ENCODE results near the gene SMARCA4. TPM values are rescaled to one million over a fixed set of nuclear protein-coding genes. Genes with fewer than 3 reads are reported as not detected.
A peak's percentile ranks its signal among the peaks of the same experiment; 100 is the strongest.
"Not testable (repeated sequence)": the region's sequence is repeated elsewhere in the genome, so short reads cannot be mapped to it uniquely, and the experiment has no call there.

Gene SMARCA4
- total and polyA plus RNA-seq, 4 experiments from 2014 or later, result 2.1 to 118 (median 68.1) TPM

DNA sequence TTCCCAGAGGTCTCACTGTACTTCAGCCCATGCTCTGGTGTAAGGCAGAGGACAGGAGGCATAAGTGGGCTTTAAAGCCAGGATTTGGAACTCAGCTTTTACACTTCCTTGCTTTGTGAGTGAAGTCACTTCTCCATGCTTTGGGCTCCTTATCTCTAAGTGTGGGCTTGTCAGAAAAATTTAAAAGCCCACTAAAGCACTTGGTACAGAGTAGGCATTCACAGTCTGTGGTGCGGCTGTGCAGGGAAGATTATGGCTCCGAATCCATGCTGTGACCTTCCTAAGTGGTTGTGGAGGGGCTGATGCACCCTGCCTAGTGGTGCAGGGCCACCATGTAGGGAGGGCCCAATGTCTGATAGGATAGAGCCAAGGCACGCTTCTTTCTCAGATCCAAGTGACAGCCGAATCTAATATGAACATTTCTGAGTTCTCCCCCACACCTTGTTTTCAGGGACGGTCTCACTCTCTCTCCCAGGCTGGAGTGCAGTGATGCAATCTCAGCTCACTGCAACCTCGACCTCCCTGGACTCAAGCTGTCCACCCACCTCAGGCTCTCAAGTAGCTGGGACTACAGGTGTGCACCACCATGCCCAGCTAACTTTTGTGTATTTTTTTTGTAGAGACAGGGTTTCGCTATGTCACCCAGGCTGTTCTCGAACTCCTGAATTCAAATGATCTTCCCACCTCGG lies 25.3 kb upstream of the SMARCA4 start:
- DNase-seq, result no peak
- intact Hi-C loops (cut with micrococcal nuclease), result loop anchor here (2.0 to 10.0 kb wide), 2 partner anchors 99 to 267 kb away; no protein-coding TSS in a partner anchor
- CTCF ChIA-PET (ENCODE audit: partially characterized antibody), result interaction anchor here (1.0 to 2.0 kb wide), 9 partner anchors 10 to 194 kb away, joined by 3 to 7 read pairs (median 5); no protein-coding TSS in a partner anchor
- H3K4me3 ChIP-seq (ENCODE audit: low read length in 2 of 2), result no peak overlapping the region
- H3K27me3 Mint-ChIP-seq, result no peaks in the 10 kb centered on the region
- no peak overlapping the region for H3K27ac ChIP-seq (ENCODE audit: low read depth, low read length)
- H3K27ac Mint-ChIP-seq, result peak overlapping the region in 2 of 7 donors; percentile 37 to 38
- no peak overlapping the region for H3K4me3 Mint-ChIP-seq
- H3K36me3 ChIP-seq (ENCODE audit: insufficient read depth, low read length), result no peaks in the 10 kb centered on the region
- no peaks in the 10 kb centered on the region for H3K9me3 ChIP-seq (ENCODE audit: control insufficient read depth in 1 of 2, low read length in 2 of 2)
- H3K4me1 ChIP-seq (ENCODE audit: insufficient read depth, low read length), result peaks cover 14% of the 10 kb centered on the region
- POLR2A ChIA-PET (ENCODE audit: partially characterized antibody), result interaction anchor here (1.4 to 2.0 kb wide), 2 partner anchors 8 to 25 kb away, joined by 3 to 8 read pairs; partner anchors contain the start of gene SMARCA4
- no peaks in the 10 kb centered on the region for H3K9me3 Mint-ChIP-seq
- no peaks in the 10 kb centered on the region for H3K27me3 ChIP-seq (ENCODE audit: insufficient read depth, low read length)
- H3K4me1 Mint-ChIP-seq, result peaks cover 7 to 10% (median 8%) of the 10 kb centered on the region in 4 donors
- H3K36me3 Mint-ChIP-seq, result peaks cover 0 to 8% of the 10 kb centered on the region in 2 donors

DNA sequence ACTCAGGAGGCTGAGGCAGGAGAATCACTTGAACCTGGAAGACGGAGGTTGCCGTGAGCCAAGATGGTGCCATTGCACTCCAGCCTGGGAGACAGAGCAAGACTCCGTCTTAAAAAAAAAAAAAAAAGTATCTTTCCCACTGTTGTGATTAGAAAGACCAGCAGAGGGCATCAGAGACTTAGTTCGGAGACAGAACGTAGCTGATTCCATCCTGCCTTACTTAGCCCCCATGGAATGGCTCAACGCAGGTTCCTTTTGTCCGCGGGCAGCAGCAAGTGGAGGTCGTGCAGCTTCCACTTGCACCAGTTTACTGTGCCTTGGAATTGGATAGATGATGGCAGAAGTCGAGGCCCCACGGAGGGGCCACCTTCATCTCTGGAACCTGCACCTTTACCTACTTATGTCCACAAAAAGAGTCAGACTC lies 24.2 kb upstream of the SMARCA4 start:
- Mint-ChIP-seq H3K4me3 (peak overlapping the region in 1 of 8 donors; percentile 36), H3K36me3 (peaks cover 0 to 5% of the 10 kb centered on the region in 2 donors), H3K27ac (peak overlapping the region in 3 of 7 donors; percentile 48 to 82 (median 60)), H3K9me3 (no peaks in the 10 kb centered on the region), H3K4me1 (peaks cover 5 to 10% (median 8%) of the 10 kb centered on the region in 4 donors), H3K27me3 (no peaks in the 10 kb centered on the region)
- Histone ChIP-seq H3K27me3 (ENCODE audit: insufficient read depth, low read length) (no peaks in the 10 kb centered on the region), H3K4me1 (ENCODE audit: insufficient read depth, low read length) (peaks cover 10% of the 10 kb centered on the region), H3K36me3 (ENCODE audit: insufficient read depth, low read length) (no peaks in the 10 kb centered on the region), H3K9me3 (ENCODE audit: control insufficient read depth in 1 of 2, low read length in 2 of 2) (no peaks in the 10 kb centered on the region), H3K27ac (ENCODE audit: low read depth, low read length) (no peak overlapping the region), H3K4me3 (ENCODE audit: low read length in 2 of 2) (no peak overlapping the region)
- intact Hi-C loops (cut with micrococcal nuclease), result loop anchor here (2.0 to 10.0 kb wide), 2 partner anchors 98 to 266 kb away; no protein-coding TSS in a partner anchor
- POLR2A ChIA-PET (ENCODE audit: partially characterized antibody), result interaction anchor here (0.6 to 2.0 kb wide), 5 partner anchors 9 to 102 kb away, joined by 3 to 8 read pairs (median 3); partner anchors contain the start of gene SMARCA4
- DNase-seq, result peak in 4 of 5 donors; percentile 53 to 63 (median 59)
- CTCF ChIA-PET (ENCODE audit: partially characterized antibody), result interaction anchor here (0.6 to 2.0 kb wide), 13 partner anchors 8 to 679 kb away, joined by 3 to 7 read pairs (median 4); no protein-coding TSS in a partner anchor

DNA sequence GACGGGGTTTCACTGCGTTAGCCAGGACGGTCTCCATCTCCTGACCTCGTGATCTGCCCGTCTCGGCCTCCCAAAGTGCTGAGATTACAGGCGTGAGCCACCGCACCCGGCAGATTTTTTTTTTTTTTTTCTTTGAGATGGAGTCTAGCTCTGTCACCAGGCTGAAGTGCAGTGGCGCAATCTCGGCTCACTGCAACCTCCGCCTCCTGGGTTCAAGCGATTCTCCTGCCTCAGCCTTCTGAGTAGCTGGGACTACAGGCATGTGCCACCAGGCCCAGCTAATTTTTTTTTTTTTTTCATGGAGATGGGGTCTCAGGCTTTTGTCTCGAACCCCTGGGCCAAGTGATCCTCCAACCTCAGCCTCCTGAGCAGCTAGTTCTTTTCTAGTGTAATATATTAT lies 19.2 kb upstream of the SMARCA4 start:
- not testable (repeated sequence) for H3K27ac Mint-ChIP-seq; H3K4me1 Mint-ChIP-seq; H3K9me3 ChIP-seq (ENCODE audit: control insufficient read depth in 1 of 2, low read length in 2 of 2); H3K27me3 ChIP-seq (ENCODE audit: insufficient read depth, low read length); H3K4me1 ChIP-seq (ENCODE audit: insufficient read depth, low read length); H3K36me3 ChIP-seq (ENCODE audit: insufficient read depth, low read length); H3K9me3 Mint-ChIP-seq; H3K36me3 Mint-ChIP-seq; H3K27ac ChIP-seq (ENCODE audit: low read depth, low read length); H3K4me3 ChIP-seq (ENCODE audit: low read length in 2 of 2); H3K27me3 Mint-ChIP-seq; DNase-seq; H3K4me3 Mint-ChIP-seq
- CTCF ChIA-PET (ENCODE audit: partially characterized antibody), result interaction anchor here (0.7 to 3.0 kb wide), 25 partner anchors 9 to 524 kb away, joined by 3 to 20 read pairs (median 5); no protein-coding TSS in a partner anchor
- intact Hi-C loops (cut with micrococcal nuclease), result loop anchor here (1.0 kb wide), 1 partner anchor 50 kb away; no protein-coding TSS in a partner anchor
- POLR2A ChIA-PET (ENCODE audit: partially characterized antibody), result interaction anchor here (1.2 kb wide), 1 partner anchor 155 kb away, joined by 3 read pairs; no protein-coding TSS in a partner anchor

DNA sequence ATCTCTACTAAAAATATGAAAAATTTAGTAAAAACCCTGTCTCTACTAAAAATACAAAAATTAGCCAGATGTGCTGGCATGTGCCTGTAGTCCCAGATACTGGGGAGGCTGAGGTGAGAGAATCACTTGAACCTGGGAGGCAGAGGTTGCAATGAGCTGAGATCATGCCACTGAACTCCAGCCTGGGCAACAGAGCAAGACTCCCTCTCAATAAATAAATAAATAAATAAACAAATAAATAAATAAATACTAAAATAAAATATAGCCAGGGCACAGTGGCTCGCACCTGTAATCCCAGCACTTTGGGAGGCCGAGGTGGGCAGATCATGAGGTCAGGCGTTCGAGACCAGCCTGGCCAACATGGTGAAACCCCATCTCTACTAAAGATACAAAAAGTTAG lies 17.4 kb upstream of the SMARCA4 start:
- H3K27me3 Mint-ChIP-seq; H3K4me1 ChIP-seq (ENCODE audit: insufficient read depth, low read length); H3K27ac Mint-ChIP-seq; H3K27ac ChIP-seq (ENCODE audit: low read depth, low read length); H3K36me3 Mint-ChIP-seq; H3K9me3 Mint-ChIP-seq; POLR2A ChIA-PET (ENCODE audit: partially characterized antibody); H3K4me3 ChIP-seq (ENCODE audit: low read length in 2 of 2); intact Hi-C loops (cut with micrococcal nuclease); H3K27me3 ChIP-seq (ENCODE audit: insufficient read depth, low read length); H3K36me3 ChIP-seq (ENCODE audit: insufficient read depth, low read length); DNase-seq; H3K9me3 ChIP-seq (ENCODE audit: control insufficient read depth in 1 of 2, low read length in 2 of 2); H3K4me1 Mint-ChIP-seq; H3K4me3 Mint-ChIP-seq: not testable (repeated sequence)
- CTCF ChIA-PET (ENCODE audit: partially characterized antibody), result interaction anchor here (1.2 to 2.8 kb wide), 4 partner anchors 10 to 261 kb away, joined by 4 to 14 read pairs (median 10); no protein-coding TSS in a partner anchor

DNA sequence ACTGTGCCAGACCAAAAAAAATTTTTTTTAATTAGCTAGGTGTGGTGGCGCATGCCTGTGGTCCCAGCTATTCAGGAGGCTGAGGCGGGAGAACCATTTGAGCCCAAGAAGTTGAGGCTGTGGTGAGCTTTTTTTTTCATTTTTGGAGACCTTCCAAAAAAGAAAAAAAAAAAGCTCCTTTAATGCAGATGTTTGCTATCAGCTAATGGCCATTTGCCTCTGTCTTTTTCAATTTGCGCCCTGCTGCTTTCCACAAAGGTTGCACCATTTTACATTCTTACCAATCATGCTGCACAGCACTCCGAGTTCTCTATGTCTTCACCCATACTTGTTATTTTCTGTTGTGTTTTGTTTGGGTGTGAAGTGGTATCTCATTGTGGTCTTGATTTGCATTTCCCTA lies 15.6 kb upstream of the SMARCA4 start:
- no peaks in the 10 kb centered on the region for H3K27me3 ChIP-seq (ENCODE audit: insufficient read depth, low read length)
- H3K9me3 Mint-ChIP-seq, result no peaks in the 10 kb centered on the region
- POLR2A ChIA-PET (ENCODE audit: partially characterized antibody), result no interaction called here
- H3K9me3 ChIP-seq (ENCODE audit: control insufficient read depth in 1 of 2, low read length in 2 of 2), result no peaks in the 10 kb centered on the region
- intact Hi-C loops (cut with micrococcal nuclease), result no loop called here
- H3K4me3 Mint-ChIP-seq, result no peak overlapping the region
- CTCF ChIA-PET (ENCODE audit: partially characterized antibody), result interaction anchor here (1.0 to 1.9 kb wide), 4 partner anchors 9 to 80 kb away, joined by 3 to 7 read pairs (median 5); no protein-coding TSS in a partner anchor
- no peaks in the 10 kb centered on the region for H3K36me3 ChIP-seq (ENCODE audit: insufficient read depth, low read length)
- no peak overlapping the region for H3K4me3 ChIP-seq (ENCODE audit: low read length in 2 of 2)
- DNase-seq, result no peak
- no peaks in the 10 kb centered on the region for H3K36me3 Mint-ChIP-seq
- peaks cover 3 to 5% (median 5%) of the 10 kb centered on the region in 4 donors for H3K4me1 Mint-ChIP-seq
- no peaks in the 10 kb centered on the region for H3K4me1 ChIP-seq (ENCODE audit: insufficient read depth, low read length)
- no peak overlapping the region for H3K27ac ChIP-seq (ENCODE audit: low read depth, low read length)
- H3K27ac Mint-ChIP-seq, result peak overlapping the region in 1 of 7 donors; percentile 66
- H3K27me3 Mint-ChIP-seq, result no peaks in the 10 kb centered on the region

DNA sequence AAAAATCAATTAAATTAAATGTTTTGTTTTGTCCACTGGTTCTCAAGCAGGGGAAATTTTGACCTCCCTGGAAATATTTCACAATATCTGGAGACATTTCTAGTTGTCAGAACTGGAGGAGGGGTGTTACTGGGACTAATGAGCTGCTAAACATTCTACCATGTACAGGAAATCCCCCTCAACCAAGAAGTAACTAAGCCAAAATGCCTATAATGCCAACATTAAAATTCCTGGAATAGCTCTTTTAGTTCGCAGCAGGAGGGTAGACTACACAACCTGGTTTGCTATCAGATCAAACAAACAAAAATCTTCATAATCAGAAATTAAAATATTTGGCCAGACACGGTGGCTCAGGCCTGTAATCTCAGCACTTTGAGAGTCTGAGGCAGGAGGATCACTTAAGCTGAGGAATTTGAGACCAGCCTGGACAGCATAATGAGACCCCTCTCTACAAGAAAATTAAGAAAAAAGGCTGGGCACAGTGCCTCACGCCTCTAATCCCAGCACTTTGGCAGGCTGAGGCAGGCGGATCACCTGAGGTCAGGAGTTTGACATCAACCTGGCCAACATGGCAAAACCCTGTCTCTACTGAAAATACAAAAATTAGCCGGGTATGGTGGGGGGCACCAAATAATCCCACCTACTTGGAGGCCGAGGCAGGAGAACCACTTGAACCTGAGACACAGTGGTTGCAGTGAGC lies 13.7 kb upstream of the SMARCA4 start:
- Mint-ChIP-seq H3K27ac (no peak overlapping the region), H3K9me3 (no peaks in the 10 kb centered on the region), H3K36me3 (no peaks in the 10 kb centered on the region), H3K27me3 (no peaks in the 10 kb centered on the region), H3K4me3 (no peak overlapping the region), H3K4me1 (peaks cover 1 to 2% (median 2%) of the 10 kb centered on the region in 4 donors)
- Histone ChIP-seq H3K27me3 (ENCODE audit: insufficient read depth, low read length) (no peaks in the 10 kb centered on the region), H3K36me3 (ENCODE audit: insufficient read depth, low read length) (no peaks in the 10 kb centered on the region), H3K4me1 (ENCODE audit: insufficient read depth, low read length) (no peaks in the 10 kb centered on the region), H3K27ac (ENCODE audit: low read depth, low read length) (no peak overlapping the region), H3K9me3 (ENCODE audit: control insufficient read depth in 1 of 2, low read length in 2 of 2) (no peaks in the 10 kb centered on the region), H3K4me3 (ENCODE audit: low read length in 2 of 2) (no peak overlapping the region)
- intact Hi-C loops (cut with micrococcal nuclease), result no loop called here
- POLR2A ChIA-PET (ENCODE audit: partially characterized antibody), result no interaction called here
- CTCF ChIA-PET (ENCODE audit: partially characterized antibody), result no interaction called here
- no peak for DNase-seq

DNA sequence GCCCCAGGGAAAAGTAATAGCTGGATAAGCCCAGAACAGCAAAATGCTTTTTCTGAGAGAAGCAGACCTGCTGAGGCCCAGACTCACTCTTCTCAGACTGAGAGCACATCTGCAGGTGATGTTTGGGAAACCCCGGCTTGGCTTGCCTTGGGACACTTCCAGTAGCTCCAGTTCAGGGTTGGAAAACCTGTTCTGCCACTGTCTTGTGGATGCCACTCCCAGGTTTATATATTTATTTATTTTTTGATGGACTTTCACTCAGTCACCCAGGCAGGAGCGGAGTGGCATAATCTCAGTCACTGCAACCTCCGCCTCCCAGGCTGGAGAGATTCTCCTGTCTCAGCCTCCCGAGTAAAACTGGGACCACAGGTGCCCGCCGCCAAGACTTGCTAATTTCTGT lies 8.0 kb upstream of the SMARCA4 start:
- Mint-ChIP-seq H3K4me1 (no peaks in the 10 kb centered on the region), H3K27me3 (no peaks in the 10 kb centered on the region), H3K27ac (no peak overlapping the region), H3K36me3 (no peaks in the 10 kb centered on the region), H3K4me3 (no peak overlapping the region), H3K9me3 (no peaks in the 10 kb centered on the region)
- Histone ChIP-seq H3K4me1 (ENCODE audit: insufficient read depth, low read length) (no peaks in the 10 kb centered on the region), H3K9me3 (ENCODE audit: control insufficient read depth in 1 of 2, low read length in 2 of 2) (no peaks in the 10 kb centered on the region), H3K36me3 (ENCODE audit: insufficient read depth, low read length) (no peaks in the 10 kb centered on the region), H3K27me3 (ENCODE audit: insufficient read depth, low read length) (no peaks in the 10 kb centered on the region), H3K4me3 (ENCODE audit: low read length in 2 of 2) (no peak overlapping the region), H3K27ac (ENCODE audit: low read depth, low read length) (no peak overlapping the region)
- intact Hi-C loops (cut with micrococcal nuclease), result no loop called here
- no peak for DNase-seq
- POLR2A ChIA-PET (ENCODE audit: partially characterized antibody), result no interaction called here
- CTCF ChIA-PET (ENCODE audit: partially characterized antibody), result interaction anchor here (1.9 kb wide), 1 partner anchor 11 kb away, joined by 10 read pairs; no protein-coding TSS in a partner anchor

Data from CD4-positive, alpha-beta memory T cell (primary cell).